Measurements from ENCODE around the gene METTL2B. TPM values are rescaled to one million over a fixed set of nuclear protein-coding genes. Genes with fewer than 3 reads are reported as not detected.
A peak's percentile ranks its signal among the peaks of the same experiment; 100 is the strongest.
"Not testable (repeated sequence)": the region's sequence is repeated elsewhere in the genome, so short reads cannot be mapped to it uniquely, and the experiment has no call there.

The METTL2B gene
- total and polyA plus RNA-seq, 2 of the 13 experiments (the other 11 are each of a cell fraction or from before 2014, with no cell fraction given), result 15.5 to 33.1 TPM

GRCh38 chr7:128476402-128477335, at the start of gene METTL2B (continued):
- TF ChIP-seq ZHX2 (IDR thresholded peaks at IDR 0.05; ENCODE audit: low read depth) (peak; percentile 83), CENPT (CRISPR knock-in tag; IDR thresholded peaks at IDR 0.05; ENCODE audit: low read depth) (0 out of 2 replicates have a peak, but pooled peaks have one; percentile 53), SALL2 (CRISPR knock-in tag; IDR thresholded peaks at IDR 0.05) (peak; percentile 73; the same call in 1 of the 2 replicates), ZNF468 (CRISPR knock-in tag; IDR thresholded peaks at IDR 0.05) (0 out of 2 replicates have a peak, but pooled peaks have one; percentile 38), ELF3 (CRISPR knock-in tag; IDR thresholded peaks at IDR 0.05) (peak; percentile 78; the same call in 1 of the 2 replicates), ZNF792 (CRISPR knock-in tag; IDR thresholded peaks at IDR 0.05) (peak; percentile 52; the same call in 1 of the 2 replicates), MZF1 (CRISPR knock-in tag; IDR thresholded peaks at IDR 0.05; ENCODE audit: borderline replicate concordance) (0 out of 2 replicates have a peak, but pooled peaks have one; percentile 45), TAF1 (CRISPR knock-in tag; IDR thresholded peaks at IDR 0.05) (peak; percentile 79; the same call in 1 of the 2 replicates), ZNF639 (CRISPR knock-in tag; conservative IDR thresholded peaks at IDR 0.05) (peak; percentile 42; the same call in 1 of the 2 replicates), KLF6 (CRISPR knock-in tag; IDR thresholded peaks at IDR 0.05) (peak; percentile 57; the same call in 1 of the 2 replicates), SRY (CRISPR knock-in tag; IDR thresholded peaks at IDR 0.05) (peak; percentile 71), SALL1 (CRISPR knock-in tag; IDR thresholded peaks at IDR 0.05) (peak; percentile 87), CERS6 (CRISPR knock-in tag; IDR thresholded peaks at IDR 0.05) (0 out of 2 replicates have a peak, but pooled peaks have one; percentile 16), MXI1 (IDR thresholded peaks at IDR 0.05; ENCODE audit: borderline replicate concordance, low read depth, low read length) (peak; percentile 75; the same call in 1 of the 3 replicates), ATF7-NPFF (CRISPR knock-in tag; IDR thresholded peaks at IDR 0.05; ENCODE audit: low read depth) (peak; percentile 71), THAP11 (CRISPR knock-in tag; IDR thresholded peaks at IDR 0.05) (peak; percentile 92), ATF1 (CRISPR knock-in tag; IDR thresholded peaks at IDR 0.05) (peak; percentile 77), ZNF773 (CRISPR knock-in tag; IDR thresholded peaks at IDR 0.05; ENCODE audit: borderline replicate concordance) (0 out of 2 replicates have a peak, but pooled peaks have one; percentile 61)
- TF ChIP-seq ZHX2 (CRISPR knock-in tag; IDR thresholded peaks at IDR 0.05; ENCODE audit: borderline replicate concordance), result not testable (repeated sequence)
- TF ChIP-seq, protein P1, sequence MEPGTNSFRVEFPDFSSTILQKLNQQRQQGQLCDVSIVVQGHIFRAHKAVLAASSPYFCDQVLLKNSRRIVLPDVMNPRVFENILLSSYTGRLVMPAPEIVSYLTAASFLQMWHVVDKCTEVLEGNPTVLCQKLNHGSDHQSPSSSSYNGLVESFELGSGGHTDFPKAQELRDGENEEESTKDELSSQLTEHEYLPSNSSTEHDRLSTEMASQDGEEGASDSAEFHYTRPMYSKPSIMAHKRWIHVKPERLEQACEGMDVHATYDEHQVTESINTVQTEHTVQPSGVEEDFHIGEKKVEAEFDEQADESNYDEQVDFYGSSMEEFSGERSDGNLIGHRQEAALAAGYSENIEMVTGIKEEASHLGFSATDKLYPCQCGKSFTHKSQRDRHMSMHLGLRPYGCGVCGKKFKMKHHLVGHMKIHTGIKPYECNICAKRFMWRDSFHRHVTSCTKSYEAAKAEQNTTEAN (CRISPR knock-in tag; conservative IDR thresholded peaks at IDR 0.05), result peak; percentile 76; the same call in 1 of the 2 replicates
